B cell (primary cell): ENCODE measurements around the gene LAPTM4A.

Experiments used
- EZH2 ChIP-seq: IDR thresholded peaks from 2 replicates; pipeline ENCODE4 v1.6.1; 2012; ENCODE audit warnings: borderline replicate concordance, low read depth, mild to moderate bottlenecking, moderate library complexity, low read length; ENCODE audit not compliant: insufficient read depth, poor library complexity, severe bottlenecking
- TF ChIP-seq, protein P1 (sequence below): fragments of 200-600 bp; IDR thresholded peaks from one replicate; pipeline ENCODE4 v1.8.0; 2022; ENCODE audit warnings: antibody characterized with exemption, mild to moderate bottlenecking

DNA sequence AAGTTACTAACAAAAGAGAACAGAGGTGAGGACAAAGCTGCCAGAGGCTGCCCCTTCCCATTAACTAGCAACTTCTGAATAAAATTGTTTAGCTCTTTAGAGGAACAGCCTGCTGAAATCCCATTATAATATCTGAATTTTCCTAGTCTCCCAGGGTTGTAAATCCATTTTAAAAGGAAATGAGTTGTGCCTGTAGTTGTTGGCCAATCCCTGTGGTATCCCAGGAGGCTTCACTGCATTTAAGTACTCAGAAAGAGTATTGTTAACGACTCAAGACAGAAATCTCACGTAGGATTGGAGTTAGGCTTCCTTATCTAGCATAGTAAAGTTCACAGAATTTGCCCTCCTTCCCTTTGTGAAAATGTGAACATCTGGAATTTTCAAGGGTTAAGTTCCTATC, 8.9 kb downstream of the LAPTM4A start:
- no peak for TF ChIP-seq EZH2
- TF ChIP-seq, protein P1, sequence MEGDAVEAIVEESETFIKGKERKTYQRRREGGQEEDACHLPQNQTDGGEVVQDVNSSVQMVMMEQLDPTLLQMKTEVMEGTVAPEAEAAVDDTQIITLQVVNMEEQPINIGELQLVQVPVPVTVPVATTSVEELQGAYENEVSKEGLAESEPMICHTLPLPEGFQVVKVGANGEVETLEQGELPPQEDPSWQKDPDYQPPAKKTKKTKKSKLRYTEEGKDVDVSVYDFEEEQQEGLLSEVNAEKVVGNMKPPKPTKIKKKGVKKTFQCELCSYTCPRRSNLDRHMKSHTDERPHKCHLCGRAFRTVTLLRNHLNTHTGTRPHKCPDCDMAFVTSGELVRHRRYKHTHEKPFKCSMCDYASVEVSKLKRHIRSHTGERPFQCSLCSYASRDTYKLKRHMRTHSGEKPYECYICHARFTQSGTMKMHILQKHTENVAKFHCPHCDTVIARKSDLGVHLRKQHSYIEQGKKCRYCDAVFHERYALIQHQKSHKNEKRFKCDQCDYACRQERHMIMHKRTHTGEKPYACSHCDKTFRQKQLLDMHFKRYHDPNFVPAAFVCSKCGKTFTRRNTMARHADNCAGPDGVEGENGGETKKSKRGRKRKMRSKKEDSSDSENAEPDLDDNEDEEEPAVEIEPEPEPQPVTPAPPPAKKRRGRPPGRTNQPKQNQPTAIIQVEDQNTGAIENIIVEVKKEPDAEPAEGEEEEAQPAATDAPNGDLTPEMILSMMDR = no peak
